ENCODE data around the gene KRT7.

Gene KRT7

DNA sequence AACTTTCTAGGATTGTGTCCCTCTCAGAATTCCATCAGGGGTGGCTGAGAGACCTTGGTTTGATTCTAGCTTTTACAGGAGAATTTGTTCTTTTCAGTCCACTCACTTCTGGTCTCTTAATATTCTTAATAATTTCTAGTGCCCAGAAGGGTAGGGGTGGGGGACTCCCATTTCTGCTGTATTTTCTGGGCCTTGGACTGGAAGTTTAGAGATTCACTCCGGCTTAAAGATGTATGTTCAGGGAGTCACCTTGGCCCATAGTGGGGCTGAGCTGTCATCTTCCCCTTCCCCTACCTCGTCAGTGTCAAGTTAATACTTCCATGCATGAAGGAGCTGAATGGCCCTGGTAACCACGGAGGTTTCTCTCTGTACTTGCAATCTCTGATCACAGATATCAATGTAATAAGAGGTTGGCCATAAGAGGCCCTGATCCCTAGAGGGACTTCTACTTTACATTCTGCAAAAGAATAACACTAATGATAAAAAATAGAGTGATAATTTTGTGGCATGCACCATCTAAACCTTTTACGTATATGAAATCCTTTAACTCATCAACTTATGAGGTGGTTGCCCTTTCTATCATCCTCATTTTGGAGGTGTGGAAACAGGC is 51.6 kb downstream of the KRT7 start:
- no peaks in the 10 kb centered on the region for H3K9me3 ChIP-seq (ENCODE audit: low read length)
- no peaks in the 10 kb centered on the region for H3K4me1 ChIP-seq (ENCODE audit: insufficient read depth, low read length, severe bottlenecking)
- no peaks in the 10 kb centered on the region for H3K36me3 ChIP-seq (ENCODE audit: insufficient read depth, low read length)
- H3K79me2 ChIP-seq (ENCODE audit: insufficient read depth, low read length), result no peaks in the 10 kb centered on the region
- H3K9ac ChIP-seq (ENCODE audit: low read length), result no peak overlapping the region
- no peaks in the 10 kb centered on the region for H3K9me2 ChIP-seq (ENCODE audit: low read depth, low read length)
- no peak overlapping the region for H2AFZ ChIP-seq (ENCODE audit: low read length)
- H4K20me1 ChIP-seq (ENCODE audit: insufficient read depth, low read length), result no peaks in the 10 kb centered on the region
- no peaks in the 10 kb centered on the region for H3F3A ChIP-seq (ENCODE audit: insufficient read depth, low read length)
- H3K4me2 ChIP-seq (ENCODE audit: low read length), result no peak overlapping the region
- no peak overlapping the region for H3K4me3 ChIP-seq (ENCODE audit: low read depth, low read length, poor library complexity, severe bottlenecking)
- no peak overlapping the region for H3K27ac ChIP-seq (ENCODE audit: low read depth, low read length, poor library complexity, severe bottlenecking)
- no peaks in the 10 kb centered on the region; the same call in 1 of the 2 replicates for H3K27me3 ChIP-seq (ENCODE audit: insufficient read depth, low read length)
- TF ChIP-seq EZH2 (IDR thresholded peaks at IDR 0.05; ENCODE audit: borderline replicate concordance, low read length), result no peak
- TF ChIP-seq, protein P1, sequence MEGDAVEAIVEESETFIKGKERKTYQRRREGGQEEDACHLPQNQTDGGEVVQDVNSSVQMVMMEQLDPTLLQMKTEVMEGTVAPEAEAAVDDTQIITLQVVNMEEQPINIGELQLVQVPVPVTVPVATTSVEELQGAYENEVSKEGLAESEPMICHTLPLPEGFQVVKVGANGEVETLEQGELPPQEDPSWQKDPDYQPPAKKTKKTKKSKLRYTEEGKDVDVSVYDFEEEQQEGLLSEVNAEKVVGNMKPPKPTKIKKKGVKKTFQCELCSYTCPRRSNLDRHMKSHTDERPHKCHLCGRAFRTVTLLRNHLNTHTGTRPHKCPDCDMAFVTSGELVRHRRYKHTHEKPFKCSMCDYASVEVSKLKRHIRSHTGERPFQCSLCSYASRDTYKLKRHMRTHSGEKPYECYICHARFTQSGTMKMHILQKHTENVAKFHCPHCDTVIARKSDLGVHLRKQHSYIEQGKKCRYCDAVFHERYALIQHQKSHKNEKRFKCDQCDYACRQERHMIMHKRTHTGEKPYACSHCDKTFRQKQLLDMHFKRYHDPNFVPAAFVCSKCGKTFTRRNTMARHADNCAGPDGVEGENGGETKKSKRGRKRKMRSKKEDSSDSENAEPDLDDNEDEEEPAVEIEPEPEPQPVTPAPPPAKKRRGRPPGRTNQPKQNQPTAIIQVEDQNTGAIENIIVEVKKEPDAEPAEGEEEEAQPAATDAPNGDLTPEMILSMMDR (IDR thresholded peaks at IDR 0.05; ENCODE audit: low read length), result no peak

- TF ChIP-seq, protein P1 (IDR thresholded peaks at IDR 0.05; ENCODE audit: low read length), result no peak
- TF ChIP-seq EZH2 (IDR thresholded peaks at IDR 0.05; ENCODE audit: borderline replicate concordance, low read length), result no peak
- no peak overlapping the region for H3K4me2 ChIP-seq (ENCODE audit: low read length)
- no peaks in the 10 kb centered on the region for H3K9me3 ChIP-seq (ENCODE audit: low read length)
- no peak overlapping the region for H3K27ac ChIP-seq (ENCODE audit: low read depth, low read length, poor library complexity, severe bottlenecking)
- H3K4me3 ChIP-seq (ENCODE audit: low read depth, low read length, poor library complexity, severe bottlenecking), result no peak overlapping the region
- no peaks in the 10 kb centered on the region; the same call in 1 of the 2 replicates for H3K27me3 ChIP-seq (ENCODE audit: insufficient read depth, low read length)
- H3K36me3 ChIP-seq (ENCODE audit: insufficient read depth, low read length), result no peaks in the 10 kb centered on the region
- no peaks in the 10 kb centered on the region for H3K79me2 ChIP-seq (ENCODE audit: insufficient read depth, low read length)
- no peaks in the 10 kb centered on the region for H3F3A ChIP-seq (ENCODE audit: insufficient read depth, low read length)
- no peak overlapping the region for H2AFZ ChIP-seq (ENCODE audit: low read length)
- no peaks in the 10 kb centered on the region for H3K4me1 ChIP-seq (ENCODE audit: insufficient read depth, low read length, severe bottlenecking)
- no peaks in the 10 kb centered on the region for H3K9me2 ChIP-seq (ENCODE audit: low read depth, low read length)
- H3K9ac ChIP-seq (ENCODE audit: low read length), result no peak overlapping the region
- H4K20me1 ChIP-seq (ENCODE audit: insufficient read depth, low read length), result no peaks in the 10 kb centered on the region
Measured at GRCh38 chr12:52285172-52285745, 52.2 kb downstream of the KRT7 start.

DNA sequence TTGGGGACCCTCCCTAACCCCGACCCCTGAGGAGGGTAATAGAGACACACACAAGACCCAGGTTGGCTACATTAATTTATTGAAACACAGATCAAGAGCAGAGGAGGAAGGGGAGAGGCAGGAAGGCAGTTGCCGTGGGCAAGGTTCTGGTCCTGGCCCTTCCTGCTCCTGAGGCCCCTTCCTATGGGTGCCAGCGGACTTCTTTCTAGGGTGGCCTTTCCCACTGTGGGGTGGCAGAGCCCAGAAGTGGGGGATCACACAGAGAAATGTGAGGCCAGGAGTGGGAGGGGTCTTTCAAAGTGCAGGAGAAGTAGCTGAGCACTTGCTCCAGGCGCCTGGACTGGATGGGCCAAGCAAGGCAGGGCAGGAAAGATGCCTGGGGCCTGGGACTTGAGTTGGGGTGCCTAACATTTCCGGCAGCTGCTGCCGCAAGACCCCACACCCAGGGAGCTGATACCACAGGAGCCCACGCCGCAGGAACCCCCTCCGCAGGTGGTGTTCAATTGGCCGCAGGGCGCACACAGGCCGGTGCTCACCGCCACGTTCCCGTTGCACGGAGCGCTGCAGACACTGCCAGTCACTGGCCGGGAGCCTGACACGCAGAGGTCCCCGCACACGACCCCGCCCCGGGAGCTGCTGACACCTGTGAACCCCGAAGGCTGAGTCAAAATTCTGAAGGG is 52.9 kb downstream of the KRT7 start:
- Histone ChIP-seq H3K9me3 (ENCODE audit: low read length) (no peaks in the 10 kb centered on the region), H3K4me3 (ENCODE audit: low read depth, low read length, poor library complexity, severe bottlenecking) (no peak overlapping the region), H4K20me1 (ENCODE audit: insufficient read depth, low read length) (no peaks in the 10 kb centered on the region), H3K36me3 (ENCODE audit: insufficient read depth, low read length) (no peaks in the 10 kb centered on the region), H2AFZ (ENCODE audit: low read length) (no peak overlapping the region), H3K9me2 (ENCODE audit: low read depth, low read length) (no peaks in the 10 kb centered on the region), H3K79me2 (ENCODE audit: insufficient read depth, low read length) (no peaks in the 10 kb centered on the region), H3K27me3 (ENCODE audit: insufficient read depth, low read length) (no peaks in the 10 kb centered on the region; the same call in 1 of the 2 replicates), H3K9ac (ENCODE audit: low read length) (no peak overlapping the region), H3K4me1 (ENCODE audit: insufficient read depth, low read length, severe bottlenecking) (no peaks in the 10 kb centered on the region), H3F3A (ENCODE audit: insufficient read depth, low read length) (no peaks in the 10 kb centered on the region), H3K27ac (ENCODE audit: low read depth, low read length, poor library complexity, severe bottlenecking) (no peak overlapping the region), H3K4me2 (ENCODE audit: low read length) (no peak overlapping the region)
- TF ChIP-seq, protein P1 (IDR thresholded peaks at IDR 0.05; ENCODE audit: low read length), result no peak
- TF ChIP-seq EZH2 (IDR thresholded peaks at IDR 0.05; ENCODE audit: borderline replicate concordance, low read length), result no peak

Measured in OCI-LY1 (cell line).